ENCODE measurements around the gene NIPBL. TPM values are rescaled to one million over a fixed set of nuclear protein-coding genes. Genes with fewer than 3 reads are reported as not detected.

The NIPBL gene
- total RNA-seq, 1 experiment from 2014 or later, result 48.3 TPM

DNA sequence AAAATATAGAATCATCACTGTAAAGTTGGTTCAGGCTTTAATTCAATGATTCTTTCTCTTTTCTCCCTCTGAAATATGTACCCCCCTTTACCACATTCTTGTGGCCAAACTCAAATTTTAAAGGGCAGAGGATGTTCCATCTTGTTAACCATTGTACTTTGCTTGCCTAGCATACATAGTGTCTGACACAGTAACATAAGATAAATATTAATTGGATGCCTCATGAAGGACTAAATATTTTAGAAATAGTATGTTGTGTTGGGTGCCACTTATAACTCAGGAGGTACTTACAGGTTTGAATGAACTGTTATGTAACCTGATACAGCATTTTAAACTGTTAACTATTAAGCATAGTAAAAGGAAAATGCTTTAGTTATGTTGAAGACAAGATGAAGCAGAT is 71.5 kb downstream of the NIPBL start (continued):
- TF ChIP-seq, protein P1, sequence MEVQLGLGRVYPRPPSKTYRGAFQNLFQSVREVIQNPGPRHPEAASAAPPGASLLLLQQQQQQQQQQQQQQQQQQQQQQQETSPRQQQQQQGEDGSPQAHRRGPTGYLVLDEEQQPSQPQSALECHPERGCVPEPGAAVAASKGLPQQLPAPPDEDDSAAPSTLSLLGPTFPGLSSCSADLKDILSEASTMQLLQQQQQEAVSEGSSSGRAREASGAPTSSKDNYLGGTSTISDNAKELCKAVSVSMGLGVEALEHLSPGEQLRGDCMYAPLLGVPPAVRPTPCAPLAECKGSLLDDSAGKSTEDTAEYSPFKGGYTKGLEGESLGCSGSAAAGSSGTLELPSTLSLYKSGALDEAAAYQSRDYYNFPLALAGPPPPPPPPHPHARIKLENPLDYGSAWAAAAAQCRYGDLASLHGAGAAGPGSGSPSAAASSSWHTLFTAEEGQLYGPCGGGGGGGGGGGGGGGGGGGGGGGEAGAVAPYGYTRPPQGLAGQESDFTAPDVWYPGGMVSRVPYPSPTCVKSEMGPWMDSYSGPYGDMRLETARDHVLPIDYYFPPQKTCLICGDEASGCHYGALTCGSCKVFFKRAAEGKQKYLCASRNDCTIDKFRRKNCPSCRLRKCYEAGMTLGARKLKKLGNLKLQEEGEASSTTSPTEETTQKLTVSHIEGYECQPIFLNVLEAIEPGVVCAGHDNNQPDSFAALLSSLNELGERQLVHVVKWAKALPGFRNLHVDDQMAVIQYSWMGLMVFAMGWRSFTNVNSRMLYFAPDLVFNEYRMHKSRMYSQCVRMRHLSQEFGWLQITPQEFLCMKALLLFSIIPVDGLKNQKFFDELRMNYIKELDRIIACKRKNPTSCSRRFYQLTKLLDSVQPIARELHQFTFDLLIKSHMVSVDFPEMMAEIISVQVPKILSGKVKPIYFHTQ (CRISPR knock-in tag; IDR thresholded peaks at IDR 0.05), result no peak
- TF ChIP-seq RORB (CRISPR knock-in tag; IDR thresholded peaks at IDR 0.05) (no peak), NR1H2 (CRISPR knock-in tag; IDR thresholded peaks at IDR 0.05) (no peak), IRF2 (CRISPR knock-in tag; IDR thresholded peaks at IDR 0.05; ENCODE audit: borderline replicate concordance, low read depth) (no peak), CREM (CRISPR knock-in tag; IDR thresholded peaks at IDR 0.05) (no peak), ZNF423 (CRISPR knock-in tag; IDR thresholded peaks at IDR 0.05) (no peak)
- TF ChIP-seq, protein P2, sequence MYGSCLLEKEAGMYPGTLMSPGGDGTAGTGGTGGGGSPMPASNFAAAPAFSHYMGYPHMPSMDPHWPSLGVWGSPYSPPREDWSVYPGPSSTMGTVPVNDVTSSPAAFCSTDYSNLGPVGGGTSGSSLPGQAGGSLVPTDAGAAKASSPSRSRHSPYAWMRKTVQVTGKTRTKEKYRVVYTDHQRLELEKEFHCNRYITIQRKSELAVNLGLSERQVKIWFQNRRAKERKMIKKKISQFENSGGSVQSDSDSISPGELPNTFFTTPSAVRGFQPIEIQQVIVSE (CRISPR knock-in tag; IDR thresholded peaks at IDR 0.05; ENCODE audit: borderline replicate concordance), result no peak
- TF ChIP-seq, protein P3, sequence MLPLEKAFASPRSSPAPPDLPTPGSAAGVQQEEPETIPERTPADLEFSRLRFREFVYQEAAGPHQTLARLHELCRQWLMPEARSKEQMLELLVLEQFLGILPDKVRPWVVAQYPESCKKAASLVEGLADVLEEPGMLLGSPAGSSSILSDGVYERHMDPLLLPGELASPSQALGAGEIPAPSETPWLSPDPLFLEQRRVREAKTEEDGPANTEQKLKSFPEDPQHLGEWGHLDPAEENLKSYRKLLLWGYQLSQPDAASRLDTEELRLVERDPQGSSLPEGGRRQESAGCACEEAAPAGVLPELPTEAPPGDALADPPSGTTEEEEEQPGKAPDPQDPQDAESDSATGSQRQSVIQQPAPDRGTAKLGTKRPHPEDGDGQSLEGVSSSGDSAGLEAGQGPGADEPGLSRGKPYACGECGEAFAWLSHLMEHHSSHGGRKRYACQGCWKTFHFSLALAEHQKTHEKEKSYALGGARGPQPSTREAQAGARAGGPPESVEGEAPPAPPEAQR (CRISPR knock-in tag; IDR thresholded peaks at IDR 0.05), result no peak
- TF ChIP-seq, protein P4, sequence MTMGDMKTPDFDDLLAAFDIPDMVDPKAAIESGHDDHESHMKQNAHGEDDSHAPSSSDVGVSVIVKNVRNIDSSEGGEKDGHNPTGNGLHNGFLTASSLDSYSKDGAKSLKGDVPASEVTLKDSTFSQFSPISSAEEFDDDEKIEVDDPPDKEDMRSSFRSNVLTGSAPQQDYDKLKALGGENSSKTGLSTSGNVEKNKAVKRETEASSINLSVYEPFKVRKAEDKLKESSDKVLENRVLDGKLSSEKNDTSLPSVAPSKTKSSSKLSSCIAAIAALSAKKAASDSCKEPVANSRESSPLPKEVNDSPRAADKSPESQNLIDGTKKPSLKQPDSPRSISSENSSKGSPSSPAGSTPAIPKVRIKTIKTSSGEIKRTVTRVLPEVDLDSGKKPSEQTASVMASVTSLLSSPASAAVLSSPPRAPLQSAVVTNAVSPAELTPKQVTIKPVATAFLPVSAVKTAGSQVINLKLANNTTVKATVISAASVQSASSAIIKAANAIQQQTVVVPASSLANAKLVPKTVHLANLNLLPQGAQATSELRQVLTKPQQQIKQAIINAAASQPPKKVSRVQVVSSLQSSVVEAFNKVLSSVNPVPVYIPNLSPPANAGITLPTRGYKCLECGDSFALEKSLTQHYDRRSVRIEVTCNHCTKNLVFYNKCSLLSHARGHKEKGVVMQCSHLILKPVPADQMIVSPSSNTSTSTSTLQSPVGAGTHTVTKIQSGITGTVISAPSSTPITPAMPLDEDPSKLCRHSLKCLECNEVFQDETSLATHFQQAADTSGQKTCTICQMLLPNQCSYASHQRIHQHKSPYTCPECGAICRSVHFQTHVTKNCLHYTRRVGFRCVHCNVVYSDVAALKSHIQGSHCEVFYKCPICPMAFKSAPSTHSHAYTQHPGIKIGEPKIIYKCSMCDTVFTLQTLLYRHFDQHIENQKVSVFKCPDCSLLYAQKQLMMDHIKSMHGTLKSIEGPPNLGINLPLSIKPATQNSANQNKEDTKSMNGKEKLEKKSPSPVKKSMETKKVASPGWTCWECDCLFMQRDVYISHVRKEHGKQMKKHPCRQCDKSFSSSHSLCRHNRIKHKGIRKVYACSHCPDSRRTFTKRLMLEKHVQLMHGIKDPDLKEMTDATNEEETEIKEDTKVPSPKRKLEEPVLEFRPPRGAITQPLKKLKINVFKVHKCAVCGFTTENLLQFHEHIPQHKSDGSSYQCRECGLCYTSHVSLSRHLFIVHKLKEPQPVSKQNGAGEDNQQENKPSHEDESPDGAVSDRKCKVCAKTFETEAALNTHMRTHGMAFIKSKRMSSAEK (CRISPR knock-in tag; IDR thresholded peaks at IDR 0.05; ENCODE audit: borderline replicate concordance), result no peak

DNA sequence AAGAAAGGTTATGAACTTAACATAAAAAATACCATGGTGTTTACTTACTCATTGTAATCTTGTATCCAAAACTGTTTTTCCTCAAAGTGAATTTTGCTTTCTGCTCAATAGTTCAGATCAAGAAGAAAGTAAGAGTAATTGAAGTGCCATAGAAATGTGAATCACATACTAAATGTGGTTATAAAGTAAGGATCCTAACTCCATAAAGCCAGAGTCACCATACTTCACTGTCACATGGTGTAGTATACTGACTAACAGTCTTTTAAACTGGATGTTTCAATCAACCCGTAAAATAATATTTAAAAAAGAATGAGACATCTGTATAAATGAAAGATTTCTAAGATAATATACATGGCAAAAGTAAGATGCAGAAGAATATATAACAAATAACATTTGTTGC is 72.1 kb downstream of the NIPBL start:
- no peaks in the 10 kb centered on the region for H3K27me3 Mint-ChIP-seq (ENCODE audit: low read depth)
- H3K27ac Mint-ChIP-seq, result no peak overlapping the region
- no peak overlapping the region for H3K4me3 Mint-ChIP-seq
- no peaks in the 10 kb centered on the region for H3K9me3 Mint-ChIP-seq
- TF ChIP-seq TEAD1 (CRISPR knock-in tag; IDR thresholded peaks at IDR 0.05), result no peak
- TF ChIP-seq, protein P5, sequence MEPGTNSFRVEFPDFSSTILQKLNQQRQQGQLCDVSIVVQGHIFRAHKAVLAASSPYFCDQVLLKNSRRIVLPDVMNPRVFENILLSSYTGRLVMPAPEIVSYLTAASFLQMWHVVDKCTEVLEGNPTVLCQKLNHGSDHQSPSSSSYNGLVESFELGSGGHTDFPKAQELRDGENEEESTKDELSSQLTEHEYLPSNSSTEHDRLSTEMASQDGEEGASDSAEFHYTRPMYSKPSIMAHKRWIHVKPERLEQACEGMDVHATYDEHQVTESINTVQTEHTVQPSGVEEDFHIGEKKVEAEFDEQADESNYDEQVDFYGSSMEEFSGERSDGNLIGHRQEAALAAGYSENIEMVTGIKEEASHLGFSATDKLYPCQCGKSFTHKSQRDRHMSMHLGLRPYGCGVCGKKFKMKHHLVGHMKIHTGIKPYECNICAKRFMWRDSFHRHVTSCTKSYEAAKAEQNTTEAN (CRISPR knock-in tag; IDR thresholded peaks at IDR 0.05), result no peak
- TF ChIP-seq RELA (CRISPR knock-in tag; IDR thresholded peaks at IDR 0.05; ENCODE audit: borderline replicate concordance), result no peak
- POLR2A ChIA-PET, result no interaction called here
- DNase-seq (ENCODE audit: low spot score) (no peak), ATAC-seq (no peak)
- CTCF ChIA-PET, result no interaction called here
- peaks cover 24% of the 10 kb centered on the region for H3K4me1 Mint-ChIP-seq
- H3K36me3 Mint-ChIP-seq, result no peaks in the 10 kb centered on the region

DNA sequence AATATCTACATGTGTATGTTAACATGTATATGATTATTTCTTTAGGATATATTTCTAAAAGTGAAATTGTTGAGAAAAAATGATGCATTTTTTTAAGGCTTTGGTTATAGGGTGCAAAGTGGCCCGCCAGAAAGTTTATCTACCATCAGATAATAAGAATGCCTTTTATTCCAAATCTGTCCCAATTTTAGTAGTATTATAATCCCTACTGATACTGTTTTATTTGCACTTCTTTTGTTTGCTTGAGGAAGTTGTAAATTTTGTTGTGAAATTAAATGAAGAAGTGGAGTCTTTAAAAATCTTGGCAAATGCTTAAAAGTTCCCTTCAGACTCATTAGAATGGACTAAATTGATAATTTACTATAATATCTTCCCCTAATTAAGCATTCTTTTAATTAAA is 73.0 kb downstream of the NIPBL start:
- H3K4me3 Mint-ChIP-seq, result no peak overlapping the region
- ChIA-PET POLR2A (no interaction called here), CTCF (no interaction called here)
- H3K27ac Mint-ChIP-seq, result no peak overlapping the region
- ATAC-seq, result no peak
- H3K9me3 Mint-ChIP-seq, result no peaks in the 10 kb centered on the region
- H3K27me3 Mint-ChIP-seq (ENCODE audit: low read depth), result no peaks in the 10 kb centered on the region
- peaks cover 17% of the 10 kb centered on the region for H3K4me1 Mint-ChIP-seq
- H3K36me3 Mint-ChIP-seq, result no peaks in the 10 kb centered on the region
- no peak for DNase-seq (ENCODE audit: low spot score)
- TF ChIP-seq NFE2L1 (CRISPR knock-in tag; IDR thresholded peaks at IDR 0.05) (no peak), ZNF263 (CRISPR knock-in tag; IDR thresholded peaks at IDR 0.05; ENCODE audit: low read depth) (no peak), IRF2 (CRISPR knock-in tag; IDR thresholded peaks at IDR 0.05; ENCODE audit: borderline replicate concordance, low read depth) (no peak)
- TF ChIP-seq, protein P6, sequence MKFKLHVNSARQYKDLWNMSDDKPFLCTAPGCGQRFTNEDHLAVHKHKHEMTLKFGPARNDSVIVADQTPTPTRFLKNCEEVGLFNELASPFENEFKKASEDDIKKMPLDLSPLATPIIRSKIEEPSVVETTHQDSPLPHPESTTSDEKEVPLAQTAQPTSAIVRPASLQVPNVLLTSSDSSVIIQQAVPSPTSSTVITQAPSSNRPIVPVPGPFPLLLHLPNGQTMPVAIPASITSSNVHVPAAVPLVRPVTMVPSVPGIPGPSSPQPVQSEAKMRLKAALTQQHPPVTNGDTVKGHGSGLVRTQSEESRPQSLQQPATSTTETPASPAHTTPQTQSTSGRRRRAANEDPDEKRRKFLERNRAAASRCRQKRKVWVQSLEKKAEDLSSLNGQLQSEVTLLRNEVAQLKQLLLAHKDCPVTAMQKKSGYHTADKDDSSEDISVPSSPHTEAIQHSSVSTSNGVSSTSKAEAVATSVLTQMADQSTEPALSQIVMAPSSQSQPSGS (CRISPR knock-in tag; IDR thresholded peaks at IDR 0.05; ENCODE audit: borderline replicate concordance, low read depth), result no peak
- TF ChIP-seq, protein P7, sequence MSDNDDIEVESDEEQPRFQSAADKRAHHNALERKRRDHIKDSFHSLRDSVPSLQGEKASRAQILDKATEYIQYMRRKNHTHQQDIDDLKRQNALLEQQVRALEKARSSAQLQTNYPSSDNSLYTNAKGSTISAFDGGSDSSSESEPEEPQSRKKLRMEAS (CRISPR knock-in tag; IDR thresholded peaks at IDR 0.05), result no peak
- TF ChIP-seq, protein P8, sequence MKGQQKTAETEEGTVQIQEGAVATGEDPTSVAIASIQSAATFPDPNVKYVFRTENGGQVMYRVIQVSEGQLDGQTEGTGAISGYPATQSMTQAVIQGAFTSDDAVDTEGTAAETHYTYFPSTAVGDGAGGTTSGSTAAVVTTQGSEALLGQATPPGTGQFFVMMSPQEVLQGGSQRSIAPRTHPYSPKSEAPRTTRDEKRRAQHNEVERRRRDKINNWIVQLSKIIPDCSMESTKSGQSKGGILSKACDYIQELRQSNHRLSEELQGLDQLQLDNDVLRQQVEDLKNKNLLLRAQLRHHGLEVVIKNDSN (CRISPR knock-in tag; IDR thresholded peaks at IDR 0.05), result no peak
- TF ChIP-seq, protein P5 (CRISPR knock-in tag; IDR thresholded peaks at IDR 0.05), result no peak

All from WTC11 (cell line).